PFSK-1 (cell line): ENCODE results near the gene CASP7.

ENCODE experiments used
- FOXP2 ChIP-seq: optimal IDR thresholded peaks from 2 replicates; pipeline ENCODE3; 2011; ENCODE audit warnings: borderline replicate concordance, control low read depth, inconsistent platforms; ENCODE audit not compliant: insufficient read depth; ENCODE audit errors: extremely low read length, extremely low read depth
- POLR2AphosphoS5 ChIP-seq: IDR thresholded peaks from 2 replicates; pipeline ENCODE4 v1.6.1; 2012; ENCODE audit warnings: low read depth, mild to moderate bottlenecking, control low read depth, low read length, moderate library complexity
- REST ChIP-seq, 2 experiments: IDR thresholded peaks; 2 replicates each; pipeline versions ENCODE4 v1.6.1 to v1.8.0; 2011 to 2012; ENCODE audit warnings: low read depth in 2 of 2, low read length in 2 of 2, control low read depth in 1 of 2, inconsistent platforms in 1 of 2, mild to moderate bottlenecking in 1 of 2, moderate library complexity in 1 of 2; ENCODE audit not compliant: insufficient read depth in 1 of 2
- SIN3A ChIP-seq: IDR thresholded peaks from 2 replicates; pipeline ENCODE4 v1.6.1; 2012; ENCODE audit warnings: mild to moderate bottlenecking, low read length, moderate library complexity, borderline replicate concordance; ENCODE audit not compliant: insufficient read depth
- TAF1 ChIP-seq: IDR thresholded peaks from 2 replicates; pipeline ENCODE4 v1.6.1; 2012; ENCODE audit warnings: low read length, control low read depth, borderline replicate concordance; ENCODE audit not compliant: insufficient read depth

Gene CASP7

GRCh38 chr10:113775686-113776294 is 96.1 kb downstream of the CASP7 start:
- TF ChIP-seq TAF1: no peak
- no peak for TF ChIP-seq REST (IDR thresholded peaks at IDR 0.05; ENCODE audit: insufficient read depth in 1 of 2, low read depth in 2 of 2, low read length in 2 of 2)
- TF ChIP-seq POLR2AphosphoS5: no peak

- TF ChIP-seq SIN3A (no peak), REST (IDR thresholded peaks at IDR 0.05; ENCODE audit: insufficient read depth in 1 of 2, low read depth in 2 of 2, low read length in 2 of 2) (no peak), FOXP2 (no peak), TAF1 (no peak)
Observed at GRCh38 chr10:113776553-113776952, 96.8 kb downstream of the CASP7 start.
